Right cardiac atrium (tissue), 5 donors: Measurements from ENCODE around the gene BET1. TPM values are rescaled to one million over a fixed set of nuclear protein-coding genes. Genes with fewer than 3 reads are reported as not detected.

ENCODE experiments used
- polyA plus RNA-seq: library from polyadenylated mRNA; stranded (reverse); fragments of 200-250 nt; gene quantifications from one replicate; pipeline ENCODE4 v1.2.3, GENCODE V29; 2013
- total RNA-seq, 4 donors: library from RNA; stranded (reverse); fragmentation: NEBNext Ultra II Directional; extraction: Animal tissue kit (Norgen Biotek cat#: 25700); gene quantifications; one replicate each; pipeline ENCODE4 v1.2.1, GENCODE V29; 2021
- donor health status: healthy with polysubstance abuse.
- donor health status: DM: no; HTN: yes; CAD: no.
- donor health status: DM: no; HTN: no; CAD: no.
- donor health status: DM: no; HTN: yes; CAD: no; lungs with severe emphysema.
- donor health status: DM: yes; HTN: yes; CAD: no.

BET1 gene
- total and polyA plus RNA-seq, 5 donors: 13.5 to 19.1 (median 16.4) TPM

Other genes starting within 250 kb of the BET1 start
- gene TFPI2, start 113.6 kb downstream of the BET1 start, total RNA-seq: 1 to 10 TPM; 1.6 to 5.1 (median 2.9) TPM
- 6.5 TPM for gene TFPI2, start 113.6 kb downstream of the BET1 start, polyA plus RNA-seq
- not detected for gene GNGT1, start 97.8 kb downstream of the BET1 start, total RNA-seq
- gene GNGT1, start 97.8 kb downstream of the BET1 start, polyA plus RNA-seq: not detected
- gene GNG11, start 82.6 kb downstream of the BET1 start, total RNA-seq: 10 to 100 TPM; 12.1 to 17.6 (median 15.5) TPM
- gene GNG11, start 82.6 kb downstream of the BET1 start, polyA plus RNA-seq: 43.8 TPM